HEK293 (cell line): ENCODE measurements around the gene CDC37L1.

Experiments used
- BCL11A ChIP-seq: fragments of 450-650 bp; formaldehyde crosslinking; IDR thresholded peaks from 2 replicates; pipeline ENCODE4 v1.5.1; 2016; ENCODE audit warnings: low read depth, missing biosample characterization, missing genetic modification characterization
- BCL11B ChIP-seq: fragments of 450-650 bp; formaldehyde crosslinking; IDR thresholded peaks from 2 replicates; pipeline ENCODE4 v1.5.1; 2016; ENCODE audit warnings: low read depth, missing biosample characterization, missing genetic modification characterization
- EGR2 ChIP-seq: fragments of 450-650 bp; formaldehyde crosslinking; IDR thresholded peaks from 2 replicates; pipeline ENCODE4 v1.5.1; 2016; ENCODE audit warnings: low read depth, missing biosample characterization, missing genetic modification characterization
- GLI2 ChIP-seq: fragments of 450-650 bp; formaldehyde crosslinking; IDR thresholded peaks from 2 replicates; pipeline ENCODE4; 2017; ENCODE audit warnings: missing biosample characterization, missing genetic modification characterization, low read depth, borderline replicate concordance
- GLIS1 ChIP-seq: fragments of 450-650 bp; formaldehyde crosslinking; IDR thresholded peaks from 2 replicates; pipeline ENCODE4 v1.5.1; 2016; ENCODE audit warnings: missing biosample characterization, missing genetic modification characterization
- KLF1 ChIP-seq: fragments of 450-650 bp; formaldehyde crosslinking; IDR thresholded peaks from 2 replicates; pipeline ENCODE4 v1.5.1; 2016; ENCODE audit warnings: missing biosample characterization, missing genetic modification characterization
- SETDB1 ChIP-seq: IDR thresholded peaks from one replicate; pipeline ENCODE4 v1.6.1; 2017; ENCODE audit warnings: mild to moderate bottlenecking, low read length, moderate library complexity, mixed read lengths; ENCODE audit not compliant: insufficient read length
- TRIM28 ChIP-seq: IDR thresholded peaks from 2 replicates; pipeline ENCODE4 v1.6.1; 2011; ENCODE audit warnings: low read length, control low read depth, borderline replicate concordance
- ZBTB7A ChIP-seq: fragments of 450-650 bp; formaldehyde crosslinking; IDR thresholded peaks from 2 replicates; pipeline ENCODE4 v1.5.1; 2016; ENCODE audit warnings: low read depth, missing biosample characterization, missing genetic modification characterization
- ZBTB8A ChIP-seq: fragments of 450-650 bp; formaldehyde crosslinking; IDR thresholded peaks from 2 replicates; pipeline ENCODE4 v1.5.1; 2016; ENCODE audit warnings: missing biosample characterization, missing genetic modification characterization
- ZEB2 ChIP-seq: fragments of 450-650 bp; formaldehyde crosslinking; IDR thresholded peaks from 2 replicates; pipeline ENCODE4 v1.5.1; 2016; ENCODE audit warnings: missing biosample characterization, missing genetic modification characterization
- ZFP69B ChIP-seq: fragments of 450-650 bp; formaldehyde crosslinking; IDR thresholded peaks from 2 replicates; pipeline ENCODE4 v1.5.1; 2016; ENCODE audit warnings: missing biosample characterization, missing genetic modification characterization
- ZNF146 ChIP-seq: fragments of 450-650 bp; formaldehyde crosslinking; IDR thresholded peaks from 2 replicates; pipeline ENCODE4 v1.5.1; 2016; ENCODE audit warnings: missing biosample characterization, missing genetic modification characterization
- ZNF16 ChIP-seq: fragments of 450-650 bp; formaldehyde crosslinking; IDR thresholded peaks from 2 replicates; pipeline ENCODE4 v1.5.1; 2016; ENCODE audit warnings: low read depth, missing biosample characterization, missing genetic modification characterization
- ZNF211 ChIP-seq: fragments of 450-650 bp; formaldehyde crosslinking; IDR thresholded peaks from 2 replicates; pipeline ENCODE4 v1.5.1; 2016; ENCODE audit warnings: low read depth, missing biosample characterization, missing genetic modification characterization
- ZNF37A ChIP-seq: fragments of 450-650 bp; IDR thresholded peaks from 2 replicates; pipeline ENCODE4 v1.5.1; 2018; ENCODE audit warnings: missing biosample characterization, missing genetic modification characterization
- ZNF404 ChIP-seq: fragments of 450-650 bp; formaldehyde crosslinking; IDR thresholded peaks from 2 replicates; pipeline ENCODE4 v1.5.1; 2017; ENCODE audit warnings: missing biosample characterization, missing genetic modification characterization
- ZNF510 ChIP-seq: fragments of 450-650 bp; formaldehyde crosslinking; IDR thresholded peaks from 2 replicates; pipeline ENCODE4 v1.5.1; 2018; ENCODE audit warnings: mild to moderate bottlenecking, missing genetic modification characterization, missing biosample characterization; ENCODE audit not compliant: insufficient replicate concordance
- ZNF521 ChIP-seq: fragments of 450-650 bp; formaldehyde crosslinking; IDR thresholded peaks from 2 replicates; pipeline ENCODE4 v1.5.1; 2017; ENCODE audit warnings: missing biosample characterization, mild to moderate bottlenecking, missing genetic modification characterization
- ZNF555 ChIP-seq: fragments of 450-650 bp; formaldehyde crosslinking; conservative IDR thresholded peaks from 2 replicates; pipeline ENCODE4 v1.5.1; 2017; ENCODE audit warnings: missing biosample characterization, mild to moderate bottlenecking, missing genetic modification characterization, inconsistent platforms
- ZNF600 ChIP-seq: fragments of 450-650 bp; formaldehyde crosslinking; IDR thresholded peaks from 2 replicates; pipeline ENCODE4 v1.5.1; 2016; ENCODE audit warnings: missing biosample characterization, missing genetic modification characterization
- ZNF623 ChIP-seq: fragments of 450-650 bp; formaldehyde crosslinking; IDR thresholded peaks from 2 replicates; pipeline ENCODE4 v1.5.1; 2016; ENCODE audit warnings: missing biosample characterization, missing genetic modification characterization
- ZNF624 ChIP-seq: fragments of 450-650 bp; formaldehyde crosslinking; IDR thresholded peaks from 2 replicates; pipeline ENCODE4 v1.5.1; 2017; ENCODE audit warnings: missing biosample characterization, missing genetic modification characterization
- ZNF626 ChIP-seq: fragments of 450-650 bp; sonication (Bioruptor Pico); formaldehyde crosslinking; IDR thresholded peaks from 2 replicates; pipeline ENCODE4 v1.5.1; 2018; ENCODE audit warnings: missing biosample characterization, missing genetic modification characterization, inconsistent platforms
- ZNF707 ChIP-seq: fragments of 450-650 bp; formaldehyde crosslinking; IDR thresholded peaks from 2 replicates; pipeline ENCODE4 v1.5.1; 2016; ENCODE audit warnings: missing biosample characterization, missing genetic modification characterization
- ZNF768 ChIP-seq: fragments of 450-650 bp; formaldehyde crosslinking; IDR thresholded peaks from 2 replicates; pipeline ENCODE4 v1.5.1; 2018; ENCODE audit warnings: missing biosample characterization, mild to moderate bottlenecking, missing genetic modification characterization
- ZNF791 ChIP-seq: fragments of 450-650 bp; formaldehyde crosslinking; IDR thresholded peaks from 2 replicates; pipeline ENCODE4 v1.5.1; 2016; ENCODE audit warnings: missing biosample characterization, missing genetic modification characterization
- TF ChIP-seq, protein P1 (sequence below): fragments of 450-650 bp; formaldehyde crosslinking; IDR thresholded peaks from 2 replicates; pipeline ENCODE4 v1.5.1; 2016; ENCODE audit warnings: missing biosample characterization, missing genetic modification characterization
- TF ChIP-seq, protein P2 (sequence below): fragments of 450-650 bp; formaldehyde crosslinking; conservative IDR thresholded peaks from 2 replicates; pipeline ENCODE4 v1.5.1; 2016; ENCODE audit warnings: low read depth, missing biosample characterization, missing genetic modification characterization
- TF ChIP-seq, protein P3 (sequence below): fragments of 450-650 bp; formaldehyde crosslinking; IDR thresholded peaks from 2 replicates; pipeline ENCODE4 v1.5.1; 2016; ENCODE audit warnings: missing biosample characterization, missing genetic modification characterization
- TF ChIP-seq, protein P4 (sequence below): fragments of 450-650 bp; formaldehyde crosslinking; IDR thresholded peaks from 2 replicates; pipeline ENCODE4 v1.5.1; 2016; ENCODE audit warnings: missing biosample characterization, missing genetic modification characterization

CDC37L1 gene

DNA sequence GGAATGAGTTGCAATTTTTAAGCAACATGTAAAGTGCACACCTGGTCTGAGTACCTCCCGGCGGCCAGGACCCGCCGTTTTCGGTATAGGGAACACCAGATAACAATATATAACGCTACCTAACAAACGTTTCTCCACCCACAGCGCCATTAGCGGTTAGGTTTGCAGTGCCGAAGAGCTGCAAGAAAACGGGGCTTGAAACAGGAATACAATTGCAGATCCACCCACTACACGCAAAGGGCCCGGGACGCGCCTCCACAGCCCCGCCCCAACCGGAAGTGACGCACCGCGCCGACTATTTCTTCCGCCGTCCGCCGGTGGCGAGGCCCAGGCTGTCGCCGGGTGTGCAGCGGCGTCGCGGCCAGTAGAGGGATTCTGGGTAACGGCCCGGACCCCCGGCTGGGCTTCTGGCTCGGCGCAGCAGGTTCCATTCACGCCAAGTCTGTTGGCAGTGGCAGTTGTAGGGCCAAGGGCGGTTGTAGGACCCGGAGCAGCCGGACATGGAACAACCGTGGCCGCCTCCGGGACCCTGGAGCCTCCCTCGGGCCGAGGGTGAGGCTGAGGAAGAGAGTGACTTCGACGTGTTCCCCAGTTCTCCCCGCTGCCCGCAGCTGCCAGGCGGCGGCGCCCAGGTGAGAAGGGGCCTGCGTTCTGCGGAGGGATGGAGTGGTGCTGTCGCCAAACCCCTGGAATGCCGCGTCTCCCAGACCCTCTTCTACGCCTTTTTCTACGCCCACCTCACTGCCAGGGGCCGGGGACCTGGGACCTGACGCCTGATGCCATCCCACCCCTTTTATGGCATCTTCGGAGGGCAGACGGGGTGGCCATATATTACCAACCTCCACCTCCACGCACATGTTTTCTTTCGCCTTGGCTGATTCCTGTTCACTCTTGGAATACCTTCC, at the start of gene CDC37L1 (continued):
- TF ChIP-seq ZFP69B (tag by site-specific recombination) (no peak), ZNF211 (tag by site-specific recombination) (no peak), ZNF37A (tag by site-specific recombination) (no peak), ZBTB7A (tag by site-specific recombination) (no peak), ZNF707 (tag by site-specific recombination) (no peak), ZNF768 (tag by site-specific recombination) (no peak), ZNF510 (tag by site-specific recombination) (no peak), ZBTB8A (tag by site-specific recombination) (peak; percentile 65), ZNF521 (tag by site-specific recombination) (no peak), ZEB2 (tag by site-specific recombination) (peak; percentile 86), KLF1 (tag by site-specific recombination) (no peak), ZNF624 (tag by site-specific recombination) (no peak), TRIM28 (peak; percentile 68; the same call in 1 of the 2 replicates), ZNF626 (no peak), ZNF146 (tag by site-specific recombination) (no peak), BCL11A (tag by site-specific recombination) (no peak), ZNF16 (tag by site-specific recombination) (no peak), ZNF791 (tag by site-specific recombination) (no peak), ZNF623 (tag by site-specific recombination) (no peak), BCL11B (tag by site-specific recombination) (no peak; the same call in 1 of the 2 replicates), ZNF555 (tag by site-specific recombination) (no peak), SETDB1 (no peak), EGR2 (peak; percentile 52), ZNF600 (tag by site-specific recombination) (peak; percentile 68), ZNF404 (tag by site-specific recombination) (no peak), GLI2 (no peak), GLIS1 (peak; percentile 57)
- TF ChIP-seq, protein P1, sequence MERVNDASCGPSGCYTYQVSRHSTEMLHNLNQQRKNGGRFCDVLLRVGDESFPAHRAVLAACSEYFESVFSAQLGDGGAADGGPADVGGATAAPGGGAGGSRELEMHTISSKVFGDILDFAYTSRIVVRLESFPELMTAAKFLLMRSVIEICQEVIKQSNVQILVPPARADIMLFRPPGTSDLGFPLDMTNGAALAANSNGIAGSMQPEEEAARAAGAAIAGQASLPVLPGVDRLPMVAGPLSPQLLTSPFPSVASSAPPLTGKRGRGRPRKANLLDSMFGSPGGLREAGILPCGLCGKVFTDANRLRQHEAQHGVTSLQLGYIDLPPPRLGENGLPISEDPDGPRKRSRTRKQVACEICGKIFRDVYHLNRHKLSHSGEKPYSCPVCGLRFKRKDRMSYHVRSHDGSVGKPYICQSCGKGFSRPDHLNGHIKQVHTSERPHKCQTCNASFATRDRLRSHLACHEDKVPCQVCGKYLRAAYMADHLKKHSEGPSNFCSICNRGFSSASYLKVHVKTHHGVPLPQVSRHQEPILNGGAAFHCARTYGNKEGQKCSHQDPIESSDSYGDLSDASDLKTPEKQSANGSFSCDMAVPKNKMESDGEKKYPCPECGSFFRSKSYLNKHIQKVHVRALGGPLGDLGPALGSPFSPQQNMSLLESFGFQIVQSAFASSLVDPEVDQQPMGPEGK (tag by site-specific recombination) = peak; percentile 48; the same call in 1 of the 2 replicates
- TF ChIP-seq, protein P2, sequence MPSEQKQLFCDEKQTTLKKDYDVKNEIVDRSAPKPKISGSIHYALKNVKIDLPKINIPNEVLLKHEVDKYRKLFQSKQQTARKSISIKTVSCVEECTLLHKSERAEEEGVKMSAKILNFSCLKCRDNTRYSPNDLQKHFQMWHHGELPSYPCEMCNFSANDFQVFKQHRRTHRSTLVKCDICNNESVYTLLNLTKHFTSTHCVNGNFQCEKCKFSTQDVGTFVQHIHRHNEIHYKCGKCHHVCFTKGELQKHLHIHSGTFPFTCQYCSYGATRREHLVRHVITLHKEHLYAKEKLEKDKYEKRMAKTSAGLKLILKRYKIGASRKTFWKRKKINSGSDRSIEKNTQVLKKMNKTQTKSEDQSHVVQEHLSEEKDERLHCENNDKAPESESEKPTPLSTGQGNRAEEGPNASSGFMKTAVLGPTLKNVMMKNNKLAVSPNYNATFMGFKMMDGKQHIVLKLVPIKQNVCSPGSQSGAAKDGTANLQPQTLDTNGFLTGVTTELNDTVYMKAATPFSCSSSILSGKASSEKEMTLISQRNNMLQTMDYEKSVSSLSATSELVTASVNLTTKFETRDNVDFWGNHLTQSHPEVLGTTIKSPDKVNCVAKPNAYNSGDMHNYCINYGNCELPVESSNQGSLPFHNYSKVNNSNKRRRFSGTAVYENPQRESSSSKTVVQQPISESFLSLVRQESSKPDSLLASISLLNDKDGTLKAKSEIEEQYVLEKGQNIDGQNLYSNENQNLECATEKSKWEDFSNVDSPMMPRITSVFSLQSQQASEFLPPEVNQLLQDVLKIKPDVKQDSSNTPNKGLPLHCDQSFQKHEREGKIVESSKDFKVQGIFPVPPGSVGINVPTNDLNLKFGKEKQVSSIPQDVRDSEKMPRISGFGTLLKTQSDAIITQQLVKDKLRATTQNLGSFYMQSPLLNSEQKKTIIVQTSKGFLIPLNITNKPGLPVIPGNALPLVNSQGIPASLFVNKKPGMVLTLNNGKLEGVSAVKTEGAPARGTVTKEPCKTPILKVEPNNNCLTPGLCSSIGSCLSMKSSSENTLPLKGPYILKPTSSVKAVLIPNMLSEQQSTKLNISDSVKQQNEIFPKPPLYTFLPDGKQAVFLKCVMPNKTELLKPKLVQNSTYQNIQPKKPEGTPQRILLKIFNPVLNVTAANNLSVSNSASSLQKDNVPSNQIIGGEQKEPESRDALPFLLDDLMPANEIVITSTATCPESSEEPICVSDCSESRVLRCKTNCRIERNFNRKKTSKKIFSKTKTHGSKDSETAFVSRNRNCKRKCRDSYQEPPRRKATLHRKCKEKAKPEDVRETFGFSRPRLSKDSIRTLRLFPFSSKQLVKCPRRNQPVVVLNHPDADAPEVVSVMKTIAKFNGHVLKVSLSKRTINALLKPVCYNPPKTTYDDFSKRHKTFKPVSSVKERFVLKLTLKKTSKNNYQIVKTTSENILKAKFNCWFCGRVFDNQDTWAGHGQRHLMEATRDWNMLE = peak; percentile 65
- TF ChIP-seq, protein P3, sequence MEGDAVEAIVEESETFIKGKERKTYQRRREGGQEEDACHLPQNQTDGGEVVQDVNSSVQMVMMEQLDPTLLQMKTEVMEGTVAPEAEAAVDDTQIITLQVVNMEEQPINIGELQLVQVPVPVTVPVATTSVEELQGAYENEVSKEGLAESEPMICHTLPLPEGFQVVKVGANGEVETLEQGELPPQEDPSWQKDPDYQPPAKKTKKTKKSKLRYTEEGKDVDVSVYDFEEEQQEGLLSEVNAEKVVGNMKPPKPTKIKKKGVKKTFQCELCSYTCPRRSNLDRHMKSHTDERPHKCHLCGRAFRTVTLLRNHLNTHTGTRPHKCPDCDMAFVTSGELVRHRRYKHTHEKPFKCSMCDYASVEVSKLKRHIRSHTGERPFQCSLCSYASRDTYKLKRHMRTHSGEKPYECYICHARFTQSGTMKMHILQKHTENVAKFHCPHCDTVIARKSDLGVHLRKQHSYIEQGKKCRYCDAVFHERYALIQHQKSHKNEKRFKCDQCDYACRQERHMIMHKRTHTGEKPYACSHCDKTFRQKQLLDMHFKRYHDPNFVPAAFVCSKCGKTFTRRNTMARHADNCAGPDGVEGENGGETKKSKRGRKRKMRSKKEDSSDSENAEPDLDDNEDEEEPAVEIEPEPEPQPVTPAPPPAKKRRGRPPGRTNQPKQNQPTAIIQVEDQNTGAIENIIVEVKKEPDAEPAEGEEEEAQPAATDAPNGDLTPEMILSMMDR (tag by site-specific recombination) = peak; percentile 86
- TF ChIP-seq, protein P4, sequence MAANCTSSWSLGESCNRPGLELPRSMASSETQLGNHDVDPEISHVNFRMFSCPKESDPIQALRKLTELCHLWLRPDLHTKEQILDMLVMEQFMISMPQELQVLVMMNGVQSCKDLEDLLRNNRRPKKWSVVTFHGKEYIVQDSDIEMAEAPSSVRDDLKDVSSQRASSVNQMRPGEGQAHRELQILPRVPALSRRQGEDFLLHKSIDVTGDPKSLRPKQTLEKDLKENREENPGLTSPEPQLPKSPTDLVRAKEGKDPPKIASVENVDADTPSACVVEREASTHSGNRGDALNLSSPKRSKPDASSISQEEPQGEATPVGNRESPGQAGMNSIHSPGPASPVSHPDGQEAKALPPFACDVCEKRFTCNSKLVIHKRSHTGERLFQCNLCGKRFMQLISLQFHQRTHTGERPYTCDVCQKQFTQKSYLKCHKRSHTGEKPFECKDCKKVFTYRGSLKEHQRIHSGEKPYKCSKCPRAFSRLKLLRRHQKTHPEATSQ (tag by site-specific recombination) = no peak
